ENCODE data around the gene CASK.
"Not testable (repeated sequence)": the region's sequence is repeated elsewhere in the genome, so short reads cannot be mapped to it uniquely, and the experiment has no call there.

The CASK gene

GRCh38 chrX:41607264-41607832 is 316.0 kb downstream of the CASK start:
- DNase-seq: no peak

GRCh38 chrX:41606057-41606456 is 317.3 kb downstream of the CASK start:
- not testable (repeated sequence) for DNase-seq

- no peak for DNase-seq
Measured at GRCh38 chrX:41604766-41605543, 318.4 kb downstream of the CASK start.

GRCh38 chrX:41604177-41604576 is 319.2 kb downstream of the CASK start:
- no peak for DNase-seq

- no peak for DNase-seq
Measured at GRCh38 chrX:41603596-41603995, 319.8 kb downstream of the CASK start.

- no peak for DNase-seq
Measured at GRCh38 chrX:41602816-41603345, 320.5 kb downstream of the CASK start.

GRCh38 chrX:41600291-41600690 is 323.1 kb downstream of the CASK start:
- DNase-seq: no peak

GRCh38 chrX:41599507-41599906 is 323.8 kb downstream of the CASK start:
- no peak for DNase-seq

GRCh38 chrX:41596596-41596995 is 326.8 kb downstream of the CASK start:
- no peak for DNase-seq

GRCh38 chrX:41594634-41595033 is 328.7 kb downstream of the CASK start:
- DNase-seq: no peak

- DNase-seq: no peak
Measured at GRCh38 chrX:41591906-41592305, 331.4 kb downstream of the CASK start.

- no peak for DNase-seq
Measured at GRCh38 chrX:41590641-41591040, 332.7 kb downstream of the CASK start.

- DNase-seq: no peak
Measured at GRCh38 chrX:41589634-41590270, 333.6 kb downstream of the CASK start.

- no peak for DNase-seq
Measured at GRCh38 chrX:41588271-41588670, 335.1 kb downstream of the CASK start.

- no peak for DNase-seq
Measured at GRCh38 chrX:41580423-41581064, 342.8 kb downstream of the CASK start.

- no peak for DNase-seq
Measured at GRCh38 chrX:41563876-41564275, 359.5 kb downstream of the CASK start.

- DNase-seq: no peak
Measured at GRCh38 chrX:41561045-41561444, 362.3 kb downstream of the CASK start.

- DNase-seq: no peak
Measured at GRCh38 chrX:41559235-41560052, 363.9 kb downstream of the CASK start.

GRCh38 chrX:41558531-41558930 is 364.8 kb downstream of the CASK start:
- no peak for DNase-seq

- no peak for DNase-seq
Measured at GRCh38 chrX:41556958-41557357, 366.4 kb downstream of the CASK start.

GRCh38 chrX:41553688-41554087 is 369.7 kb downstream of the CASK start:
- no peak for DNase-seq

- no peak for DNase-seq
Measured at GRCh38 chrX:41548411-41548810, 374.9 kb downstream of the CASK start.

- no peak for DNase-seq
Measured at GRCh38 chrX:41543668-41544067, 379.7 kb downstream of the CASK start.

Data from activated CD4-positive, CD25-positive, alpha-beta regulatory T cell treated with anti-CD3 and anti-CD28 coated beads, Interleukin-2, amount 50 U/mL, for 72 hours (primary cell).